Islet precursor cell (in vitro differentiated cells): ENCODE data around the gene KIF1A.
A peak's percentile ranks its signal among the peaks of the same experiment; 100 is the strongest.
"Not testable (repeated sequence)": the region's sequence is repeated elsewhere in the genome, so short reads cannot be mapped to it uniquely, and the experiment has no call there.

Source experiments
- DNase-seq: peaks from one replicate; pipeline ENCODE4 v3.0.0-alpha.2; 2018

Gene KIF1A

GRCh38 chr2:240698852-240699561, 121.0 kb downstream of the KIF1A start:
- not testable (repeated sequence) for DNase-seq

GRCh38 chr2:240696469-240696868, 123.5 kb downstream of the KIF1A start:
- not testable (repeated sequence) for DNase-seq

- not testable (repeated sequence) for DNase-seq
Measured at GRCh38 chr2:240695593-240695992, 124.4 kb downstream of the KIF1A start.

- not testable (repeated sequence) for DNase-seq
Measured at GRCh38 chr2:240694304-240694703, 125.7 kb downstream of the KIF1A start.

- DNase-seq = not testable (repeated sequence)
Measured at GRCh38 chr2:240692583-240693561, 127.1 kb downstream of the KIF1A start.

- DNase-seq = peak; percentile 55
Measured at GRCh38 chr2:240691631-240692420, 128.2 kb downstream of the KIF1A start, which contains the start of gene AQP12A. AQP12A (plus strand) TSS chr2:240691866; CDS start chr2:240691914, 48 bp downstream.

- DNase-seq = not testable (repeated sequence)
Measured at GRCh38 chr2:240691075-240691427, 129.0 kb downstream of the KIF1A start.

- peak; percentile 30 for DNase-seq
Measured at GRCh38 chr2:240690421-240691074, 129.5 kb downstream of the KIF1A start.

- DNase-seq = peak; percentile 40
Measured at GRCh38 chr2:240689975-240690374, 130.0 kb downstream of the KIF1A start.

GRCh38 chr2:240688553-240688919, 131.5 kb downstream of the KIF1A start:
- peak; percentile 23 for DNase-seq

GRCh38 chr2:240687741-240688552, 132.1 kb downstream of the KIF1A start:
- DNase-seq = peak; percentile 47

- peak; percentile 40 for DNase-seq
Measured at GRCh38 chr2:240687045-240687740, 132.8 kb downstream of the KIF1A start.

- no peak for DNase-seq
Measured at GRCh38 chr2:240686460-240686859, 133.6 kb downstream of the KIF1A start.

- DNase-seq = peak; percentile 80
Measured at GRCh38 chr2:240685771-240686371, 134.1 kb downstream of the KIF1A start.

- DNase-seq = peak; percentile 44
Measured at GRCh38 chr2:240683980-240684728, 135.9 kb downstream of the KIF1A start.

- DNase-seq = not testable (repeated sequence)
Measured at GRCh38 chr2:240683329-240683979, 136.6 kb downstream of the KIF1A start.

- peak; percentile 51 for DNase-seq
Measured at GRCh38 chr2:240682431-240683224, 137.4 kb downstream of the KIF1A start, which contains the start of gene AQP12B. AQP12B (minus strand) TSS chr2:240682885; CDS start chr2:240682837, 48 bp downstream.

GRCh38 chr2:240680185-240680584, 139.8 kb downstream of the KIF1A start:
- DNase-seq = not testable (repeated sequence)
